NCI-H1417 (cell line): ENCODE data around the gene RAF1.
A peak's percentile ranks its signal among the peaks of the same experiment; 100 is the strongest.

Experiments used
- DNase-seq, 3 experiments: peaks; one replicate each; lab custom pipeline; 2025; lab: John Stamatoyannopoulos, UW

RAF1 gene

DNA sequence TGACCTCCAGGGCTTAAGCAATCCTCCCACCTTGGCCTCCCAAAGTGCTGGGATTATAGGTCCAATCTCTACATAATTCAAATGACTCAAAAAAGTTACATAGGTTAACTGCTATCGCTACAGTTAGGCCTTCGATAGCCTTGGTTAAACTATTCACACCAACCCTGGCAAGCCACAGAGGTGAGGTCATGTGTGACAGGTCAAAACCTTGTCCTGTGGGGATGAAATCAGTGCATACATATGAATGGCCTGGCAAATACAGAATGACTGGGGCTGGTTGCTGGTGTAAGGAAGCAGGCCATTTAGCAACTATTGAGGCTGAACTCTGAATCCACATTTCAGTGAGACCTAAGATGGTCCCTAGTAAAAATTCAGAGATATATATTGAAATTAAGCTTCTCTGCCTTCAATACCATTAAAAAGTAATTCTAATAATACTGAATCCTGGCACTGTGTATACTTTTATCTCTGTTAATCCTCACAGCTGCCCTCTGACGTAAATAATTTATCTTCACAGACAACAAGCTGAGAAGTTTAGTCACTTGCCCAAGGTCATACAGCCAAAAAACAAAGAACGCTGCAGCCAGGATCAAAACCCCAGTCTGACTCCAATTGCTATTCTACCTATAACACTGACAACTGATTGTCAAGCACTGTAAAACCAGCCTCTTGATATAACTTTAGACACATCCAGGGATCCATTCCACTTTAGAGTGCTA lies 71.8 kb downstream of the RAF1 start:
- DNase-seq = no peak

DNA sequence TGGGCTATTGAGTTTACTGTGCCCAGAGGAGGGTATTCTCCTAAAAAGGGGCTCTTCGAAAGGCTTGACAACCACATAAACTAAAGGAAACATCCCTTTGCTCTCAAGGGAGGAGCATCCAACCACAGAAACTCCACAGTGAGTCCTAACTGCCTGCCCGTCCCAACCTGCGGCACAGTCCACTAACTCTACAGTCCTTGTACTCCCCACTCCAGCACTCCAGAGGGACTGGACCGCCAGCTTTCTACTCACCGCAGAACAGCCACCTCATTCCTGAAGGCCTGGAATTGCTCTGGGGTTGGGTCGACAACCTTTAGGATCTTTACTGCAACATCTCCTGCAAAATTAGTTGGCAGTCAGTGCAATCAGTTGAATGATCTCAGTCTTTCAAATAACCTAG lies 72.5 kb downstream of the RAF1 start:
- DNase-seq = no peak

DNA sequence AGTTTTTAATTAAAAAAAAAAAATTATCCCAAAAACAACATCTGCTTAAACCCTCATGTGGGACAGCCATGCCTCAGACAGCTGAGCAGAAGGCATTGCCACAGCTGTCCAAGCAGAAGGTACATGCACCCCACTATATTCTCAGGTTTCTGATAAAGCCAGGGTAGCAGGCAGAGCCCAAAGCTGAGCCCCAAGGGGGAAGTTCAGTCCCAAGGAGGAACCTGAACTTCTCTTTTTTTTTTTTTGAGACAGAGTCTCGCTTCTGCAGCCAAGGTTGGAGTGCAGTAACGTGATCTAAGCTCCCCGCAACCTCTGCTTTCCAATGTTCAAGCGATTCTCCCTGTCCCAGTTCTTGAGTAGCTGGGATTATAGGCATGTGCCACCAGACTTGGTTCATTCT lies 73.8 kb downstream of the RAF1 start:
- no peak for DNase-seq

DNA sequence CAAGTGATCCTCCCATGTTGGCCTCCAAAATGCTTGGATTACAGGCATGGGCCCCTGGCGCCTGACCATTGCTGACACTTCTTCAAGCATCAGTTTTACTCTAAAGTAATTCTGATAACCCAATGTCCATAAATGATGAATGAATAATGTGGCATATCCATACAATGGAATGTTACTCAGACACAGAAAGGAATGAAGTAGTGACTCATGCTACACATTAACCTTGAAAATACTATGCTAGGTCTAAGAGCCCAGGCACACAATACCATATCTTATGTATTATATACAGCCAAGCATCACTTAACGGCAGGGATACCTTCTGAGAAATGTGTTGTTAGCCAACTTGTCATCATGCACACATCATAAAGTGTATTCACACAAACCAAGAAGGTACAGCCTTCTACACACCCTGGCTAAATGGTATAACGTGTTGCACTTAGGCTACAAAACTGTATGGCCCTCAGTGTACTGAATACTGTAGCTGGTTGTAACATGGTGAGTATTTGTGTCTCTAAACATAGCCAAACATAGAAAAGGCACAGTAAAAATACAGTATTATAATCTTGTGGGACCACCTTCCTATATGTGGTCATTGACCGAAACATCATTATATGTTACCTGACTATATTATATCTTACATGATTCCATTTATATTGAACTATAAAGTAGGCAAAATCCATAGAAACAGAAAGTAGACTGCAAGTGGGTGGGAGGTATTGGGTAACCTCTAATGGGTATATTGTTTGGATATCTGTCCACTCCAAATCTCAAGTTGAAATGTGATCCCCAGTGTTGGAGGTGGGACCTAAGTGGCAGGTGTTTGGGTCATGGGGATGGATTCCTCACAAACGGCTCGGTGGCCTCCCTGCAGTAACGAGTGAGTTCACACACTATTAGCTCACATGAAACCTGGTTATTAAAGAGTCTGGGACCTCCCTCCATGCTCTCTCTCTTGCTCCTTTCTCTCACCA lies 75.6 kb downstream of the RAF1 start:
- peak; percentile 19 to 80 (median 77) for DNase-seq

DNA sequence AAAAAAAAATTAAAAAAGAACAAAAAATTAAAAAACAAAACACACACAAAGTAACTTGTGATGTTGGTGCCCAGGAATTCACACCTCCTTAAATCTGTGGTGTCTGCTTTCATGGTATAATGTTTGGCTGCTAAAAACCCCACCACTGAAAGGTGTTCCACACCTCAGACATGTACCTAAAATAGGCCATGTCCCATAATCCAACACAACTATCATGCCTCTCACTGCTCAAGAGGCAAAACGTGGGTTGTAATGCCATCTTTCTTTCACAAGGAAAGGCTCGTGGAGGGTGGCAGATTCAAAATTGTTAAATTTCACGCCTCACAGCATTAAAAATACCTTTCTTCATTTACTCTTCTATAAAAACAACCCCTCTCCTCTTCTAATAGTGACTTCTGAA lies 77.5 kb downstream of the RAF1 start:
- DNase-seq = no peak

DNA sequence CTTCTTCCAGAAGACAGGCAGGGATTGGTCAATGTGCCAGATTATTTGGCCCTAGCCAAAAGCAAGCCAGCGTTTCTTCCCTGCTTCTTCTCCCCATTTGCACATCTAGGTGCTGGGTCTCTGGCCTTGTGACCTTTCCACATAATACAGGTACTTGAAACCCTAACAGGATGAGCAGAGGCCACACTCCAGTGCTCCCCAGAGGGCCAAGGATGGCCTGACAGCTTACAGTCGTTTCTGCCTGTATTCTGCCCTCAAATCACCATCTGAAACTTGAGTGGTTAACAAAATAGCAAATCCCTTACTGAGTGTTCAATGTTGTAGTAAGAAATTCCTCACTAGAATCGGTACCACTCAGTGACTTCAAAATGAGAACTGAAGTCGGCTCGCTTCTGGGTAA lies 77.9 kb downstream of the RAF1 start:
- DNase-seq = no peak

DNA sequence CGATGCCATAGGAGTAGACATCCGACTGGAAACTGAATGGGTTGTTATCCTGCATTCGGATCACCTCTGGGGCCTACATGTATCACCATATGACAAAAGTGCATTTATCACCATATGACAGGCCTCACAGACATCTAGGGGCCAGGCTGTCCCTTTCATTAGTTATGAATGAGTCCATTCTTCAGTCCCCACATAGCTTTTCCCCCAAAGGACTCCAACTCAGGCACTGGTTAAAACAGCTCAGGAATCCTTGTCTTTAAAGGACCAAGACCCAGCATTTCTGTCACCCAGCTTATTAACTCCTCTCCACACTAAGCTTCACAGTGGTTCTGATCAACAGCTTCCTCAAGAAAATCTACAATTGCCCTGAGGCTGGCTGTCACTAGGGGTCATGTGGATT lies 78.7 kb downstream of the RAF1 start:
- no peak for DNase-seq

DNA sequence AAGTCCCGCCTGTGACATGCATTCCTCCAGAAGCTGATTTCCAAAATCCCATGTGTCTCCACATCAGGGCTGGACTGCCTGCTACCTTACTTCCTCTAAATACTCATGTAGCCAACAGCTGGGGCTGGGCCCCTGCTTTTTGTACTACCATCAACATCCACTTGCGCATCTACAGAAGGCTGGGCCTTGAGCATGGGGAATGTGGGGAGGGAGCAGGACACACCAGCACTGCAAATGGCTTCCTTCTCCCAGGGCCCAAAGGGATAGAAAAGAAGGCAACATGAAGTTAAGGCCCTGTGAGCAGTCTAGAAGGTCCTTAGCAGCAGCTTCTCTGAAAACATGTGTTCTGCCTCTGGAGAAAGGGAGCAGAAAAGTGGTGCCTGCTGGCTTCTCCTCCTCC lies 79.8 kb downstream of the RAF1 start:
- no peak for DNase-seq

DNA sequence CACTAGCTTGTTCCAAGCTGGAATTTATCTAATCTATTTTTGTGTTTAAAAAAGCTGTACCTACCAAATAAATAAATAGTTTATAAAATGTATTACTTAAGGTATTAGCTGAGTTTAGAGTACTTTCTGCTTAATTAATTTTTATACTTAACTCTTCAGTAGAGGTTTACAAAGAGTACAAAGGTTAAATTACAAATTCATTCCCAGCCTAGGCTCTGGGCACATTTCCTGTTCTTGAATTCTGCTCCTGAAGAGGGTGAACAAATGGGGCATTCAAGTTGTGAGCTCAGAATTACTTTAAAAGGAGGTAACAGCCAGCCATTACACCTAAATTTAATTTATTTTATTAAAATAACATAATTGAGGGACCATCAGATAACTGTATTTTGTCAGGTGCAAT lies 80.6 kb downstream of the RAF1 start:
- no peak for DNase-seq

DNA sequence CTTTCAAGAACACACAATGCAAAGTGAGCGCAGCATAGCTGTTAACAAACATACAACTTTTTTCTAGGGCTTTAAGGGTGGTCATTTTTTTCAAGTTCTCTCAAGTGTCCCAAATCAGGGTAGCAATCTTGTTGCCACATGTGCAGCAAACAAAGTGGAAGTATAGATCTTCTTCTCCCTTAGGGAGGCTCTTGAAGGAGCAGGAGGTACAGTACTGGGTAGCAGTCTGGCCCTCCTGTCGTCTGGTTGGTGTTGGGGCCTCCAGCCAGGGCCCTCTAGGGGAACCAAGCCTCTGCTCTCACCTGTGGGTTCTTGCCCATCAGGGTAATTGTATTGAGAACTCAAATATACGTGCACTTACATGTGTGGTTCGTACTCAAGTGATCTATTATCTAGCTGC lies 81.2 kb downstream of the RAF1 start:
- DNase-seq = no peak

DNA sequence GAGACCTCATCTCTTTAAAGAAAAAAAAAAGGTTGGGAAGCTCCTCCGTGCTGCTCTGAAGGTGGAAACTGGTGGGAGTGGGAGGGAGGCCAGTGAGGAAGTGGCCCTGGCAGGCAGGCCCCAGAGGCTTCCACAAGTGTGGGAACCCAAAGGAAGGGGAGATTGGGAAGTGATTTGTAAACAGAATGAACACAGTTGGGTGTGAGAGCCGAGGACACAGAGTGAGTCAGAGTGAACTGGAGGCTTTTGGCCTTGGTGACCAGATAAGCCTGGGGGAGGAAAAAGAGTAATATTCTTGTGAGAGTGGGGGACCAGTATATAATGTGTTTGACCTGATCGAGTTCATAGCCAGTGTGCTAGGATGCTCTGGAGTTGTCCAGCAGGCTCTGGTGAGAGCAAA lies 84.0 kb downstream of the RAF1 start:
- no peak for DNase-seq

DNA sequence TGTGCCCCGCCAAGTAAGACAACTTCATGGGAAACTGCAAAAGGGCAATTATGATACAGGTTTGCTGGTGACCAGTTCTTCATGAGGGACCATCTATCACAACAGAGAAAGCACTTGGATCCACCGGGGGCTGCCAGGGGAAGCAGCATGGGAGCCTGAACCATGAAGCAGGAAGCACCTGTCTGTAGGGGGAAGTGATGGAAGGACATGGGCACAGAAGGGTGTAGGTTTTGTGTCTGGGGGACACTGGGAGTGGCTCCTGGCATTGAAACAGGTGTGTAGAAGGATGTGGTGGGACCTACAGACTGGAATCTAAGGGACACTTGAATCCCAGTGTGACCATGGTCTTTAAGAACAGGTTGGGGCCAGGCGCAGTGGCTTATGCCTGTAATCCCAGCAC lies 84.5 kb downstream of the RAF1 start:
- no peak for DNase-seq

DNA sequence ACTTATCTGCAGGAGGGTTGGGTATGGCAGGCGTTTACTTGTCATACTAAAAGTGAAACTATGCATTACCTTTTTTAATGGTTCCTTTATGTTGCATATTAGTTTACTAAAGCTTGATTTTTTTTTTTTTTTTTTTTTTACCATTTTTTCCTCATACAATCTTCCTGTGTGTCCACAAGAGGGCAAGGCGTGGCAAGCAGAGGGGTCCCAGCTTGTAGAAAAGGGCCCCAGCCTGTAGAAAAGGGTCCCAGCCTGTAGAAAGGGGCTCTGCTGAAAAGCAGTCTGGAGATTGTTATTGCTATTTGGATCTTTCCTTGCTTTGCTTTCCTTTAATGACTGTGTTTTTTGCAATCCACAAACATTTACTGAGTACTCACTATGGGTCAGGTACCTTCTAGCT lies 85.2 kb downstream of the RAF1 start:
- DNase-seq = no peak

DNA sequence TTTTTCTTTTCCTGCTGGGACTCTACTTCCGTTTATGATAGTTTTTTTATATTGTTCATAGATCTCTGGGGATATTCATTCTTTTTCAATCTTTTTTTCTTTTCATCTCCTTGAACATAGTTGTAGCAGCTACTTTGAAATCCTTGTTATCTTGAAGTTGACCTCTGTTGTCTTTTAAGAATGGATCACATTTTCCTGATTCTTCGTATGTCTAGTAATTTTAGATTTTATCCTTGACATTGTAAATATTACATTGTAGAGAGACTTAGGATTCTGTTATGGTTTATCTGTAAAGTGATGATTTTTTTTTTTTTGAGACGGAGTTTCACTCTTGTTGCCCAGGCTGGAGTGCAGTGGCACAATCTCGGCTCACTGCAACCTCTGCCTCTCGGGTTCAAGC lies 86.5 kb downstream of the RAF1 start:
- DNase-seq = no peak

DNA sequence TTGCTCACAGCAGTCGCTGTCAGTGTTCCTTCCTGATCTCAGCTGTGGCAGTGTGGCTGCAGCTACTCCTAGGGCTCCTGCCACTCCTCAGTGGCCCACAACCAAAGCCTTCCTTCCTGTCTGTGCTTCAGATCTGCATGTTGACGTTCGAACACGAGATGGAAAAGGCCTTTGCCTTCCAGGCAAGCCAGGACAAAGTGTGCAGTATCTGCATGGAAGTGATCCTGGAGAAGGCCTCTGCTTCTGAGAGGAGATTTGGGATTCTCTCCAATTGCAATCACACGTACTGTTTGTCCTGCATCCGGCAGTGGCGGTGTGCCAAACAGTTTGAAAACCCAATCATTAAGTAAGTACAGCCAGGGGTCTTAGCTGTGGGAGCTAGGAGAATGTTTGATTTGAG lies 89.3 kb downstream of the RAF1 start:
- no peak for DNase-seq

DNA sequence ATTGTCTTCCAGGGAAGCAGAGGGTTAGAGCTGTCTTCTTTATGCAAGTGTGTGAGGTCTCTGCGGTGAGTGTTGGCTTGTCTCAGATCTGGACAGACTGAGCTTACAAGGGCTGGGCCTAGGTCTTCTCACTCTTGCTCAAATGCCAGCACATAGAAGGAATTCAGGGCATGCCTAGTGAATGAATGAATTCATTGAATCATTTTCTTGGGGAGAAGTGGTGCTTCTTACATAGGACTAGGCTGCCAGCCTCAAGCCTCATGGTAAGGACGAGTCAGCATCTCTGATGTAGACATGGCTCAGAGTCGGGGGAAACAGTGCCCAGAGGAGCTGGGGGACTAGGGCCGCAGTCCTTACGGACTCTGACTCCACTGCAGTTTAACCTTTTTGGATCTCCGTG lies 89.8 kb downstream of the RAF1 start:
- no peak for DNase-seq

DNA sequence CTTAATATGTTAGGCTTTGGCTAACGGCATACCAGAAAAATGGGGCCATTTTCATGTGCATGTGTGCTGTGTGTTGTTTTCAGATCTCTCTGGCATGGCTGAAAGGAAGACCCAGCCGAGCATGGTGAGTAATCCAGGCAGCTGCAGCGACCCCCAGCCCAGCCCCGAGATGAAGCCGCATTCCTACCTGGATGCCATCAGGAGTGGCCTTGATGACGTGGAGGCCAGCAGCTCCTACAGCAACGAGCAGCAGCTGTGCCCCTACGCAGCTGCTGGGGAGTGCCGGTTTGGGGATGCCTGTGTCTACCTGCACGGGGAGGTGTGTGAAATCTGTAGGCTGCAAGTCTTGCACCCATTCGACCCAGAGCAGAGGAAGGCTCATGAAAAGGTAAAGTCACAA lies 91.9 kb downstream of the RAF1 start:
- no peak for DNase-seq

DNA sequence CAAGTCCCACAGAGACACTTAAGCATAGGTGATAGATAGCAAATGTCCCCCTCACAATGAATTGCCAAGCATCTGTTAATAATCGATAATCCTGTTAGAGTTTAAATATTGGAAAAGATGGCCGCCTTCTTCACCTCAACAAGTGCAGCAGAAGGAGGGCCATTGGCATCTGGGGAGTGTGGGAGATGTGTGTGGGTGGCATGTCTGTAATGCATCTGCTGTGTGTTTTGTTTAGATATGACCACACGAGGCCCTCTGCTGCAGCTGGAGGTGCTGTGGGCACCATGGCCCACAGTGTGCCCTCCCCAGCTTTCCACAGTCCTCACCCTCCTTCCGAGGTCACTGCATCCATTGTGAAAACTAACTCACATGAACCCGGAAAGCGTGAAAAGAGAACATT lies 94.1 kb downstream of the RAF1 start:
- no peak for DNase-seq

DNA sequence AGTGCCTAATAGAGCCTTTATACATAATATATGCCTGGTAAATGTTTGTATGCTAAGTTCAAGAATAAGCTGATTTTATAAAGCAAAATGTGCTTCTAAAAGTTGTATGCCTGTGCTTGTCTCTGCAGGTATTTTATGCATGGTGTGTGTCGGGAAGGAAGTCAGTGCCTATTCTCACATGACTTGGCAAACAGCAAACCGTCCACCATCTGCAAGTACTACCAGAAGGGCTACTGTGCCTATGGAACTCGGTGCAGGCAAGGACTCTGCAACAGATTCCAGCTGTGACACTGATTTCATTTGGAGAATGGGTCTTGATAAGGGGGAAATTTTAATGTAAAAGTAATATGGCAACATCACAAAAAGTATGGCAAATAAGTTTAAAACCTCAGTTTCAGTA lies 95.2 kb downstream of the RAF1 start:
- no peak for DNase-seq

DNA sequence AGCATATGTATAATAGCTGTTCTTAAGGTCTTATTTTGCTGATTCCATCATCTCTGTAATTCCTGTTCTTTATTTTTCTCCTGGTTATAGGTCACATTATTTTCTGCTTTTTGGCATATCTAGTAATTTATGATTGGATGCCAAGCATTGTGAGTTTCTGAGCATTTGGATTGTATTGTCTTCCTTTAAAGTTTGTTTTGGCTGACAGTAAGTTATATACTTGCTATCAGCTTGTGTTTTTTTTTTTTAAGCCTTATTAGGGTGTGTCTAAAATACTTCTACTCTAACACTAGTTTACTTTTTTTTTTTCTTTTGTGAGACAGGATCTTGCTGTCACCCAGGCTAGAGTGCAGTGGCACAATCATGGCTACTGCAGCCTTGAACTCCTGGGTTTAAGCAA lies 96.9 kb downstream of the RAF1 start:
- no peak for DNase-seq

DNA sequence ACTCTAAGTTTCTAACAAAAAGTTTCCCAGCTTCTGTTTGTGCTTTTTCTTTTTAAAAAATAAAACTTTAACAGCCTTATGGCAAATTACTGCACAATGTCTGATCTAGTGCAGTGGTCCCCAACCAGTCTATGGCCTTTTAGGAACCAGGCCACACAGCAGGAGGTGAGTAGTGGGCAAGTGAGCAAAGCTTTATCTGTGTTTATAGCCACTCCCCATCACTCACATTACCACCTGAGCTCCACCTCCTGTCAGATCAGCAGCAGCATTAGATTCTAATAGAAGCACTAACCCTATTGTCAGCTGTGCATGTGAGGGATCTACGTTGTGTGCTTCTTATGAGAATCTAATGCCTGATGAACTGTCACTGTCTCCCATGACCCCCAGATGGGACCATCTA lies 101.5 kb downstream of the RAF1 start:
- no peak for DNase-seq

DNA sequence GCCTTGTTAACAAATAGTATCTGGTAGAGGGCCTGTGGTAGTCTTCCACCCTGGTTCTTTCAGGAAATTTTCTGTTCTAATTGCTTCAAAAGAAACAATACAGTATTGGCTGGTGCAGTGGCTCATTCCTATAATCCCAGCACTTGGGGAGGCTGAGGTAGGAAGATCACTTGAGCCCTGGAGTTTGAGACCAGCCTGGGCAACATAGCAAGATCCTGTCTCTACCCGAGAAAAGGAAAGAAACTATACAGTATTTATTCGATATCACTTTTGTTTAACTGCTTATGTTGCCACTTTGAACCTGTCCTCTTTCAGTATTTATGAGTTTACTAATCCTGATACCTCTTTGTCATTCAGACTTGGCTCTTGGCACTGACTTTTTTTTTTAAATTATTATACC lies 102.5 kb downstream of the RAF1 start:
- no peak for DNase-seq

DNA sequence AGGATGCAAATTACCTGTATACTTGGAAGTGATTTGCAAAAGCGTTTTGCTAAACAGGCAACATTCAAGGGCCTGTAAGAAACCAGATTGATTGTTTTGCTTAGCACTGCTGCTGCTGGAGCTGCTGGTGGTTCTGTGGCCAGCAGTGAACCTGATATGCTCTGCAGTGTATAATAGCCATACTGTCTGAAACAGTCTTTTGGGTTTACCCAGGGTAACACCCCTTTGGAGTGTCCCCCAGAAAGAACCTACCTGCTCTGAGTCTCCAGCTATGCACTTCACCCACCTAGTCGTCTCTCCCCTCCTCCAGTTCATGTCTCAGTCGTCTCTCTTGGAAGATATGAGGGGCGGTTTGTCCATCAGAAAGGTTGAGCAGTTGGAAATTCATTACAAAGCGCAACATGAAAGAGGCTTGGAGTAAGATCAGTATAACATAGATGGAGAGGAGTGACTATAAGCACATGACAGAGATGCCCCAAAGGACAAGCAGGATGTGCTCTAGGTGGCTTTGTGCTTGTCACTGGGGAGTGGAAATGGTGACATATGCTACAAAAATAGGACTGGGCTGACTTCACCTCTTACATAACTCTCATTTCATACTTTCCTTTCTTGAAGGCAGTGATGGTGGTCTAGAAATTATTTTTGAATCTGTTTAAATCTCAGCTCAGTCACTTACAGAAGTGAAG lies 103.3 kb downstream of the RAF1 start:
- no peak for DNase-seq
